Ureter (tissue), 1 donor: ENCODE measurements around the gene FAM185A. TPM values are rescaled to one million over a fixed set of nuclear protein-coding genes. Genes with fewer than 3 reads are reported as not detected.
"Not testable (repeated sequence)": the region's sequence is repeated elsewhere in the genome, so short reads cannot be mapped to it uniquely, and the experiment has no call there.

Experiments used
- DNase-seq: peaks from one replicate; pipeline ENCODE4 v3.0.0-alpha.2; 2020; ENCODE audit warnings: low spot score
- total RNA-seq: library from RNA; stranded (reverse); gene quantifications from one replicate; pipeline ENCODE4 v1.2.4, GENCODE V29; 2023
- donor health status: DM: yes; HTN: yes; CAD: no.

FAM185A gene
- total RNA-seq, 1 donor from 2014 or later = 12.8 TPM

DNA sequence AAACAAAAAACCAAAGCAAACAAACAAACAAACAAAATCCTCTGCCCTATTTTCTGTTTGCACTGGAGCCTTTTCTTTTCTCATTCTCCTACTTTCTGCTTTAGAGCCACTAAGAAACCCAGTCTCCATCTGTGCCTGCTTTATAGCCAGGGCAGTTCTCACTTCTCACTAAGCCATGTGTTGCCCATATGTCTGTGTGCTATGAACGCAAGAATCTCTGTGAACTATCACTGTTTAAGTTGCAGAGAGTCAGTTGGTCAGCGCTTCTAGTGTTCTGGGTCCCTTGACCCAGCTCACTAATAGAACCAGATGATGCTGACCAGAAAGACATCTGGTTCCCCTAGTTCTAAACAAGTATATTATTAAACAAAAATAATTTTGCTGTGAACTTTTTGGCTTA, 81.4 kb downstream of the FAM185A start:
- DNase-seq = no peak

DNA sequence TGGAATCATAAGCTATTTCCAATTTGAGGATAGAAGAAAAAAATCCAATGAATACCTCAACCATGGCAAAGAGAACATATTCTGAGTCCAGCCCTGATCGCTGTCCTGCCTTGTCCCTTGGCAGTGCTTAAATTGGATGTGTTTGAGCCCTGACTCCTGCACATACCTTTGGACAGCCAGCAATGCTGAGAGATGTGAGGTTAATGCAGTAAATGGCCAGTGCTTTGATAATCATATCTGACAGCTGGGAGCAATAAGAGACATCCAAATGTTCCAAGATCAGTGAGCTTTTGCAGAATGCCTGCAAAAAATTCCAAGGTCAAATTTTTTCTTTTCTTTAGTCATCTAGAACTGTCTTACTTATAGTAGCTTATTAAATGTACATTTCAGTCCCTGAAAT, 83.9 kb downstream of the FAM185A start:
- no peak for DNase-seq

DNA sequence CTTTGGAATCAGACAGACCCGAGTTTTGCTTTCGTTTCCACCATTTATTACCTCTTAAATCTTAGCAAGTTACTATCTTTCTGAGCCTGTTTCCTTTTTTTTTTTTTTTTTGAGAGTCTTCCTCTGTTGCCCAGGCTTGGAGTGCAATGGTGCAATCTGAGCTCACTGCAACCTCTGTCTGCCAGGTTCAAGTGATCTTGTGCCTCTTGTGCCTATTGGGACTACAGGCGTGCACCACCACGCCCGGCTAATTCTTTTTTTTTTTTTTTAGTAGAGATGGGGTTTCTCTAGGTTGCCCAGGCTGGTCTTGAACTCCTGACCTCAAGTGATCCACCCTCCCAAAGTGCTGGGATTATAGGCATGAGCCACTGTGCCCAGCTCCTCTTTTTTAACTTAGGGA, 84.5 kb downstream of the FAM185A start:
- no peak for DNase-seq

DNA sequence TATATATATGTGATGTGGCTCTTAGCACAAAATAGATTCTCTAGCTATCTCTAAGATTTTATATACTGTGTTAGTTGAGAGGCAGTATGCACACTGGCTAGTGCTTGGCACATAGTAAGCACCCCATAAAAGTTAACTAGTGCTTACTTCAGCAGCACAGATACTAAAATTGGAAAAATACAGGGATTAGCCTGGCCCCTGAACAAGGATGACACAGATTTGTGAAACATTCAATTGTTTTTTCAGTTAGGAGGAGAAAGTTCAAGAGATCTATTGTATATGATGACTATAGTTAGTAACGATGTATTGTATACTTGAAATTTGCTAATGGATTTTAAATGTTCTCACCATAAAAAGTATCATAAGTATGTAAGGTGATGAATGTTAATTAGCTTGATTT, 85.7 kb downstream of the FAM185A start:
- DNase-seq = no peak

DNA sequence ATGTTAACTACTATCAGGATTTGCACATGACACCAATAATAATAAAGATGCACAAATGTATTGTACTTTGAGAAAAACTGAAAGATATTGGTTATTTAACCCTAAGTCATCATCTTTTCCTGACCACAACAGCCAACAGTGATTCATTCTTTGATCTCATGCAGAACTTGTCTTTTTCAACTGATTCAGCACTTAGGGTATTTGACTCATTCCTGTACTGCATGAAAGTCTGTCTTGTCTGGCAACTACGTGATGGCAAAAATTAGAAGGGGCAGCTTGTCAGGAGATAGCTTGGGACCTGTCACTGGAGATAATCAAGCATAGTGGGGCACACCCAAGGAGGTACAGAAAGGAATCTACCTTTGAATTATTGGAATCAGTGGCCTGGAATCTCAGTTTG, 86.2 kb downstream of the FAM185A start:
- DNase-seq = no peak

DNA sequence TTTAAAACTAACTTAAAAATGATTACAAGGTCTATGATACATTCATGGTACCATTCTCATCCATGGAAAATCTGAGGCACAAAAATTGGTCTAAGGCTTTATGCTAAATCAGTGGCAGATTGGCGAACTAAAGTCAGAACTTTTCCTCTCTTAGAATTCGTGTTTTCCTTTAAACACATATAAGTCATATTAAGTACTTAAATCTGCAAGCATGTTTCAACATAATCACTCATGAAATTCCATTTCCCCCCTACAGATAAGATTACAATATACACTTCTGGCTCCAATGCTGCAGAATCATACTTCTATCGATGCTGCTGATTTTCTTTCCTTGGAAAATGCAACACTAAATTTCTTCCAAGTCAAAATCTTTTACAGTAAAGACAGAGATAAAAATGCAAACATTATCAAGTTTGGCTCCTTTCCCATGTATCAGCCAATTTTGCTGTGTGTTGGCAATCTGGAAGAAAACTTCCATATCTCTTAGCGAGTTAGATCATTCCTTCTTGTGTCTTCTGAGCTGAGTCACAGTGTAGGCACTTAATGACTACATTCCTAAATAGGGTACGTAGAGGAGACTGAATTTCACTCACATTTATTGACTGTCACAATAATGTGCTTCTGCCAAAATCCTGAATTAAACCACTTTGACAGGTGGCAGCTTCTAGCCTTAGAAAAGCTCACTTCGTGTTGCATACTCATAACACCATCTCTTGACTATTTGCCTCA, 87.6 kb downstream of the FAM185A start:
- no peak for DNase-seq

DNA sequence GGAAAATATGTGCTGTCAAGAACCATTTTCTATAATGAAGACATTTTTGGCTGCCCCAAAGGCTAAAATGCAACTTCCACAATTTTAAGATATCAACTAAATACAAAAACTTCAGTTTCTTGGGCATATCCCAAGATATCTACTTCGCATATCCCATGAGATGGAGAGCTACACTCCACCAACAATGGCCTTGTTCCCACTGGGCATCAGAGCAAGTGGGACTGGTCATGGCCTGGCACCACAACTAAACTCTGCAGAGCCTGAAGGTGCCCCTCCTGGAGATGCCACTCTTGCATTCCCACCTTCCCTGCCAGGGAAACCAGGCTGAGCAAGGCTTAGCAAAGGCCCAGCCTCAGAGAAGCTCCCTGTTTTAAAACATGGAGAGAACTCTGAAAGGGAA, 88.2 kb downstream of the FAM185A start:
- no peak for DNase-seq

DNA sequence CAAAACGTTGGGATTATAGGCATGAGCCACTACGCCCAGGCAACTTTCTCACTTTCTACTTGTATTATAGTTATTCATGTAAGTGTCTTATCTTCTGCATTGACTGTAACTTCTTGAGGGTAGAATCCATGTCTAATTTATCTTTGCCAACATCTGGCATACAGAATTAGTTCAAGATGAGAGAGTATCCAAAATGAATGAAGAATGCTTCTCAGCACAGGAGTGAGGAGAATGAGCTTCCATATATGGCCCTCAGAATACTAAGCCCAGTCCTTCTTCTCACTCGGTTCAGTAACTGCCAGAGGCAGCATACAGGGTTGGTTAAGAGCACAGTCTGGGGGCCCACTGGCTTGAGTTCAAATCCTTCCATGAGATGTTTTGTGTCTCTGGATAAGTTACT, 89.0 kb downstream of the FAM185A start:
- no peak for DNase-seq

DNA sequence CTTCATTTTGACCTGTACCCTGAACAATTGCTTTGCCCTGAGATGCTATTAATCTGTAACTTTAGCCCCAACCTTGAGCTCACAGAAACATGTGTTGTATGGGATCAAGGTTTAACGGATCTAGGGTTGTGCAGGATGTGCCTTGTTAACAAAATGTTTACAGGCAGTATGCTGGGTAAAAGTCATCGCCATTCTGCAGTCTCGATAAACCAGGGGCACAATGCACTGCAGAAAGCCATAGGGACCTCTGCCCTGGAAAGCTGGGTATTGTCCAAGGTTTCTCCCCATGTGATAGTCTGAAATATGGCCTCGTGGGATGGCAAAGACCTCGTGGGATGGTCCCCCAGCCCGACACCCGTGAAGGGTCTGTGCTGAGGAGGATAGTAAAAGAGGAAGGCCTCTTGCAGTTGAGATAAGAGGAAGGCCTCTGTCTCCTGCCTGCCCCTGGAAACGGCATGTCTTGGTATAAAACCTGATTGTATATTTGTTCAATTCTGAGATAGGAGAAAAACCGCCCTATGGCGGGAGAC, 89.8 kb downstream of the FAM185A start:
- DNase-seq = not testable (repeated sequence)

DNA sequence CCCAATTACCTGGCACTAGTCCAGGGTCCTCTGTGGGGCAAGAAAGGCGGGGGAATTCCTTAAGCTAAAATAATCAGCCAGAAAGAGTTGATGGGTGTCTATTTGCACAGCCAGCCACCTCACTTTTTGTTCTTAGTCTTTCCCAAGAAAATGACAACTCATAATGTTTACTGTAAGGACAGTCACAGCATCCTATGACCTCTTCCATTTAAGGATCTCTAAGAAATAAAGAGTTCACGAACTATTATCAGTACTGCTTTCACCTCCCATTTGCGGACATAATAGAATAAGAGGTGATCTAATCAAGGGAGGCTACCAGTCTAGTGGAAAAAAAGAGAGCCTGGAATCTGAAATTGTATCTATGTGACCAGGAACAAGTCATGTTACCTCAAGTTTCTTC, 91.6 kb downstream of the FAM185A start:
- no peak for DNase-seq

DNA sequence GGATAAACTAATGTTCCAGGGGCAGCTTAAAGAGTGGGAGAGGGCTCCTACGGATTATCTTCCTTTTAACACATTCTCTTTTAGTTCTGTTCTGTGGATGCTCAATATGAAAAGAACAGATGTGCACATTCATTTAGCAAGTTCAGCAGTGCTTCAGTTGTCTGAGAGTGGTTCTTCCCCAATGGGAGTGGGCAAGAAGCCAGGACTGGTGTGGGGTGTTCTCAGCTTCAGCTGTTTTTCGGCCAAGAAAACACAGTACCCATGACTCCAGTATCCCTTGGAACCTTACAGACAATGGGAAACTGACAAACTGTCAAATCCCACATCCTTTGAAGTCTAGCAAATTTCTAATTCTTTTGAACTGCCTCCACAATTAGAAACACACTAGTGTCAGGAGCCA, 92.5 kb downstream of the FAM185A start:
- DNase-seq = no peak

DNA sequence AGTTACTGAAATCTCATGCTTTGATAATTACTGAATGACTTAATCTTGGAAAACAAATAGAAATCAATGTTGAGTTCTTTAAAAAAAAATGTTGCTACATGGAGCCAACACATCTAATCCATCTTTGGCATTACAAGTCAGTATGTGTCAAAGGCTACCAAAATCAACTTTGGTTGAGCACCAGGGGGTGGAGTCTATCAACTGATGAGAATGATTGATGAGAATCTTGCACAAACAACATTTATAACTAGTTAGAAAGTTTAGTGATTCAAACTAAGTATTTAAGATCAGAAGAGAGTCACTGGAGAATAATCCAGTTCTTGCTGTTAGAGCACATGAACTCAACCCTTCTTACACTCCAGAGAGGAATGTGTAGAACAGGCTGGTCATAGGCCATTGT, 93.5 kb downstream of the FAM185A start:
- DNase-seq = no peak

DNA sequence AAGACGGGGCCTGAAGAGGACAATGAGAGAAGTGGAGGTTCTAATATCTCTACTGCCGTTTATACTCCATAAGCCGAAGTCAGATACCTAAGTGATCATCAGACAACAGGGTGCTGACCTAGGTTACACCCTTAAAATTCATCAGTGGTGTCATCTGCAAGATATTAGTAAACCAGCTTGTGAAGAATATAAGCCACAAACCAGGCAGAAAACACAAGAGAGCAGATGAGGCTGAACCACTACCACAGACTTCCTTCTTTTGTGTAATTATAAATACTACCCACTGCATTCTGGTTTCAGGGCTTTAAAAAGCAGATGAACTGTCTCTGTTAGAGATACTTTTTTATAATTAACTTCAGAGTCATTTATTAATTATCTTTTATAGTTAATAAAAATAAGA, 95.1 kb downstream of the FAM185A start:
- no peak for DNase-seq

DNA sequence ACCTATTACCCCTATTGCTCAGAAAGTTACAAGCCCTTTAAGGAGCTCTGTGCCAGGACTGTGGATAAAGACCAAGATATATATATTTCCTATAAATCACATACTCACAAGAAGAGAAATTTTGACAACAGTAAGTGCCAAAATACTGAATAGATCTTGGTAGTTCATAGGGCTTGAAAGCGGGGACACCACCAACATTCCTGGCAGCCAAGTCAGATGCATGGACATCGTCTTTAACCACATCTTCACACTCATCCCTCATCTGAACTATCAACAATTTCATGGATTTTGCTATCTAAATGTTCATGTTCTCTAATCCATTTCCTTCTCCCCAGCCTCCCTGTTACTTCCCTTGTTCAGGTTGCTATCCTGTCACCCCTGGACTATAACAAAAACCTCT, 96.5 kb downstream of the FAM185A start:
- no peak for DNase-seq

DNA sequence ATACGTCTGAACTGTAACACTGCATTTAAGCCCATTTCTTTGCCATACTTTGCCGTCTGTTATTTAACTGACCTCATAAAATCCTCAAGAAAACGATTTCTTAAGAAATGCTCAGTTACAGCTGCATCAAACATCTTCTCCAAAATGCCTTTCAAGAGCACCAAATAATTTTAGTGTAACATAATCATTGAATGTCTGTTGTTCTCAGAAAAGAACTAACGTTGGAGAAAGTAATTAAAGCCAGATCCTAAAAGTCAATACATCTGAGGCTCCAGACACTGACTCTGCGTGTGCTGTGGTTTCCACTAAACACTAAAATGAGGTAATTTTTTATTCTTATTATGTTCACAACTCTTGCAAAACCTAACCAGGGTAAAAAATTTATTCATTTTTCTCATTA, 100.3 kb downstream of the FAM185A start:
- DNase-seq = no peak

DNA sequence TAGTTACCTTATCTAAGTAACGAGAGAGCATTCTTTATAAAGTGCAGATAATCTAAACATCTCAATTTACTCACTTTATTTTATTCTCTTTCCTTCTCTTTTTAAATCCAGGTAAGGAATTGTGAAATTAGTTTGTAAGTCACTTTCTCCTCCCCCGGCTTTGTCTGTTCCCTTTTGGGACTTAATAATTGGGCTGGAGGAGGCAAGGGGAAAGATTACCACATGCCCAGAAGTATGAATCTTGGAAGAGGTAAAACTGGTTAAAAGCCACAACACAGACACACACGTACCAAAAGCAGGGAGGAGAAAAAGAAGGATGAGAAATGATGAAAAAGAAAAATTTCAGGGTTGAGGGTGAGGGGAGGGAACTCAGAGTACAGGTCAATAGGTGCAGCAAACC, 100.7 kb downstream of the FAM185A start:
- DNase-seq = no peak

DNA sequence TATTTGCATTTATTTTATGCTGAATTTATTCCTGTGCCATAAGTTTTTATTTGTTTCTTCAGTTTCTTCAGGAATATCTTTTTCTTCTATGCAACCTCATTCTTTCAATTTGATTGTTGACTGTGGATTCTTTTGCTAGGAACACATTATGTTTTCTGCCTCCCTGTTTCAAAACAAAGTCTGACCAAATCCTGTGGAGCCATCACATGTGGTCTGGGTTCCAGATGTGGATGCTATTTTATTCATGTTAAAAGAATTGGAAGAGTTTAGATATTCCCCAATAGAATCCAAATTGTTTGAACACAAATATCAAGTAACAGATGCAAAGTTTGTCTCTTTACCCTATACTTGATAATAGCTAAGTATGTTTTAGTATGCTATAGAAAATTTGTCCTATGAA, 107.2 kb downstream of the FAM185A start:
- DNase-seq = no peak

Other genes starting within 250 kb of the FAM185A start
- gene RASA4B, start 231.2 kb upstream of the FAM185A start, total RNA-seq = 10.9 TPM
- 132 TPM for gene UPK3BL2, start 205.3 kb upstream of the FAM185A start, total RNA-seq
- gene SPDYE2, start 197.8 kb upstream of the FAM185A start, total RNA-seq = 0.52 TPM
- gene POLR2J3, start 176.4 kb upstream of the FAM185A start, total RNA-seq = 64.3 TPM
- 76.5 TPM for gene RASA4, start 132.2 kb upstream of the FAM185A start, total RNA-seq
- 292 TPM for gene UPK3BL1, start 106.2 kb upstream of the FAM185A start, total RNA-seq
- gene SPDYE2B, start 98.7 kb upstream of the FAM185A start, total RNA-seq = not detected
- gene POLR2J2, start 77.3 kb upstream of the FAM185A start, total RNA-seq = 17.3 TPM
- gene LRRC17, start 164.0 kb downstream of the FAM185A start, total RNA-seq = 5.2 TPM